GM19463 (cell line): Measurements from ENCODE around the gene STK24.

Experiments used
- ATAC-seq: cut with Tn5 transposase; IDR thresholded peaks from one replicate; pipeline ENCODE4 v1.9.1; 2021; ENCODE audit warnings: mild to moderate bottlenecking, moderate library complexity; ENCODE audit not compliant: unreplicated experiment

STK24 gene

DNA sequence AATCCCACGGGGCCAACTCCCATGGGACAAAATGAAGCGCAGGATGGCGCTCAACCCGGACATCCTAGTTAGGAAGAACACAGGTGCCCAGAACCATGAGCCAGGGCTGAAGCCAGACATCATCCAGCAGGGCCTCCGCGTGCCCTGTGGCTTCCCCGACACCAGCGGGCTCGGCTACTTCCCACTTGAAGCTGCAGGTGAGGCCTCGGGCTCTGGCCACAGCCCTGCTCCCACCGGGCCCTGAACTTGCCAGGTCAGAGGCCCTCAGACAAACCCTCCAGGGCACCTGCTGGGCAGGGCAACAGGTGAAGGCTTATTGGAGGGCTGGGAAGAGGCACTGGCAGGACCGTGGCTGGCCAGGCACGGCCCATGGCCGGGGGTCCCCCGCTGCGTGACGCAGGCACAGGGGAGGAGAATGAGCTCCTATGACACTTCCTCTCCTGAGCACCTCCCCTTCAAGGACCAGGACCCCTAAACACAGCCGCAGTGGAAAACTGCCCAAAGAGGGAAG is 117.7 kb downstream of the STK24 start:
- ATAC-seq: no peak

DNA sequence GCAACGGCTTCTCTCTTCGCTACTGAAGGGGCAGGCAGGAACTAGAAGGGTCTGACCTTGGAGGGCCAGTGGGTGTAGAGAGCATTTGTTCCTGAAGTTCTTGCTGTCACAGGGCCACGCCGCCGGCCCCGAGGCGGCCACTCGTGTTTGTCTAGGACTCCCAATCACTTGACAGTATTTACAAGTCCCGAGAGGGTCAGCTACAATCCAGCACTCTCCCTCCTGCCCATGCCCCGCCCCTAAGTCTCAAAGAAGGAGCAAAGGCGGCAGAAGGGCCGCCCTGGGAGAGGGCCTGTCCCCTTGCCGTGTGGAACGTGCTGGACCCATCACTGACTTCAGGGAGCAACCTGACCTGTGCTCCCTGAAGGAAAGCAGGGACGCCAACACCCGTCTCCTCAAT is 118.5 kb downstream of the STK24 start:
- ATAC-seq: no peak

DNA sequence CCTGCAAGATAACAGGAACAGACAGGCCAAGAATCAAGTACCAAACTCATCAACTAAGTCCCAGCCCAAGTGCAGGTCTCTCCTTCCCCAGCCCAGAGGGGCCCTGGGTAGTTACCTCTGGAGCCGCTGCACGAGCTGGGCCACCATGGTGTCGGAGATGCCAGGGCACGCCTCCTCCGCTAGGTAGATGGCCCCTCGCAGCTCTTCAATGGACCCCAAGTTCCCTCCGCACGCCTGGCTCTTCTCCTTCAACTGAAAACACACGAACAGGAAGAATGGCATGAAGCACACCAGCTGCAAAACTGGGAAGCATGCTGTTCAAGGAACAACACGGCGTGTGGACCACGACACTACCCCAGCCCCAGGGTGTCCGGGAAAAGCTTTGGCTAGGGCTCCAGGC is 119.9 kb downstream of the STK24 start:
- no peak for ATAC-seq

DNA sequence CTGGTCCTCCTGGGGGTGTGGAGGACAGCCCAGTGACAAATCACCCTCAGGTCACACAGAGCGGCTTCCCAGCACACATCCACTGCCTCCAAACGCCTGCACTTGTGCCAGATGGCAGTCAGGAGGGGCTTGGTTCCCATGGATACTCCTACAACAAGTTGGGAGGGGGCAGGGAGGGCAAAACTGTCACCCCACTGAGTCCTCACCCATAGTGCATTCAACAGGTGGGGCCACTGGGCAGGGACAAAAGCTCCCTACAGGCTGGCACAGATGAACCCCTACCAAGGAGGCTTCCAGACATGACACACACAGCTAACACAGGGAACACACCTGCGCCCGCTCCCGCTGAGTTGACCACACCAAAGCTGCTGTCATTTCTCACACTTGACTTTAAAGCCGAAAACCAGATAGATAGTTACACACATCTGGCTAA is 120.5 kb downstream of the STK24 start:
- ATAC-seq: no peak

DNA sequence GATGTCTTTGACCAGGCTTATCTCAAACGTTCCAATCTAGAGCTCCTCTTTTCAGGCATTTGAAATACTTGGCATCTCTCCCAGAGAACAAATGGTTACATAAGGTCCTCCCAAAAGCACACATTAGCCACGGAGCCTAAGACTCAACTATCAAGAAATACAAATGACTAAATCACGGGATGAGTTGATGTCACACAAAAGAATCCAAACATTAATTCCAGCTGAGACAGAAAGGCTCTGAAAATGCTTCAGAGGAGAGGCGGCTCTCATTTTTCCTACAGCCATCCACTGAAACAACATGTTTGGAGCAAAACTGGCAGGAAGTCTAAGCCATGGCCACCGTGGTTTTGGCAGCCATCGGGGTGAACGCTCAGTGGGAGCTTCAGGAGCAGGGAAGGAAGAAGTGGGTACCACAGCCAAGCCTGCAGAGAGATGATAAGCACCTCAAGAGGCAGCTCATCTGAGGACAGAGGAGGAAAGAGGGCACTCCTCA is 122.5 kb downstream of the STK24 start:
- no peak for ATAC-seq

DNA sequence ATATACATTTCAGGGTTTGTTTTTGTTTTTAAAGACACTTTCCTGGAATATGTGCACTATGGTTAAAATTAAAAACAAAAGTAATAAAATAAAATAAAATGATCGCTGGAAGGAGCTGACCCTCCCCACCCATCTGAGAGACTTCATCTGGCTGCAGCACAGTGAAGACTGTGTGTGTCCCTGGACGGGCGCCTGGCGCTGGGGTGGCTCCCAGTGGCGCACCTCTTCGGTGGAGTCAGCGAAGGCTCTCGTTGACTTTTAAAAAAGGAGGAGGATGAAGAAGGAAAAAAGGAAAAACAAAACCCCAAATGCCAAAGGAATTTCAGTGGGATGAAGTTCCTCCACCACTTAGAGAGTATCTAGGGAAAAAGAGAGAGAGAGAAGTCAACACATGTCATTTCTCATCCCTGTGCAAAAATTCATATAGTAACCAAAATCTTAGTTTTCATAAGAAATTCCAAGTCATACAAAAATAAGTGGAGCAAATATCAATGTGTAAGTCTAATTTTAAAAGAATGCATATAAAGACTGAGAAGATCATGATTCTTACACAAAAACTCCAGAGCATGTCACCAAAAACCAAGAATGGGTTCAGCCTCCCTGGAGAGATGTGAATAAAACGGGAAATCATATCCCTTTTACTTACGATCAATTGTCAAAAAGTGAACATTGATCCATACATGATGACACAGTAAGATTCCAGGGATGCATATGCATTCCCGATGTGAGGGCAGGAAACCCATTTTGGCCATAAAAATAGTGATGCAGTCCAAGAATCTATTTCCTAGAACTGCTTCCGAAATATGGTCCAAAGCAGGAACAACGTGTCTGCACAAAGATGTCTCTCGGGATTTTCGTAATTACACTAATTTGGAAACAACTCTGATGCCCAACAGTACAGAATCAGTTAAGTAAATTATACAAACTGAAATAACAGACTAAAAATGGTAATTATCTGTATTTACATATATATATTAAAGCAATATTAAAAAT is 123.8 kb downstream of the STK24 start:
- no peak for ATAC-seq

DNA sequence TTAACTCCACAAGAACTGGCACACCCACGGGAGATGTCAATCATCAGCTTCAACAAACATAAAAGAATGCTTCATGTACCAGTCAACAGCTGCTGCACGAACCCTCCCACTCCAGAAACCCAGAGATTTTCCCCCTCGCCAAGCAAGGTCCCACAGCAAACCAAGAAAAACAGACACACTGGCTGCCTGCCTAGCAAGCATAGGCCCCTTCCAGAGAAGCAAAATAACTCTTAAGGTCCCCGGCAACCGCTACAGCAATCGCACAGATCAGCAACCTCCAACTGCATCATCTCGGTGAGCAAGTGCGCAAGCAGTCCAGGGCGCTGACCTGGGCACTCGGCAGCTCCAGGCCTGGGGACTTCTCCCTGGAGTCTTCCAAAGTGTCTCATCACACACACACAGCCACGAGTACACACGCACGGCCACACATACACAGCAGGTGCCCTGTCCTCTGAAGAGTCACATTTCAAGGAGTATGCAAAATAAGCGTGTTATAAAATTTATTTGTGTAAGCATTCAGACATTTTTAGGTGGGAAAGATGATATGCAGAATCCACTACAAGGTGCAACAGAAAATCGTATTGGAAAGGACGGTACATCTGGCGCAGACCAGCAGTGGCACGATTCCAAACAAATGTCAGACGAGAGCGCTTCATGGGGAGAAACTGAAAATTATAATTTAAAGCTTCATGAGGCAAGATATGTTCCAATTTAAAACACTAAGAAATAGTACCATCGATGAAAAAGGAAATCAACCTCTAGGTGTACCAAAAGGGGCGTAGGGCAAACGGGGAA is 125.0 kb downstream of the STK24 start:
- ATAC-seq: no peak

DNA sequence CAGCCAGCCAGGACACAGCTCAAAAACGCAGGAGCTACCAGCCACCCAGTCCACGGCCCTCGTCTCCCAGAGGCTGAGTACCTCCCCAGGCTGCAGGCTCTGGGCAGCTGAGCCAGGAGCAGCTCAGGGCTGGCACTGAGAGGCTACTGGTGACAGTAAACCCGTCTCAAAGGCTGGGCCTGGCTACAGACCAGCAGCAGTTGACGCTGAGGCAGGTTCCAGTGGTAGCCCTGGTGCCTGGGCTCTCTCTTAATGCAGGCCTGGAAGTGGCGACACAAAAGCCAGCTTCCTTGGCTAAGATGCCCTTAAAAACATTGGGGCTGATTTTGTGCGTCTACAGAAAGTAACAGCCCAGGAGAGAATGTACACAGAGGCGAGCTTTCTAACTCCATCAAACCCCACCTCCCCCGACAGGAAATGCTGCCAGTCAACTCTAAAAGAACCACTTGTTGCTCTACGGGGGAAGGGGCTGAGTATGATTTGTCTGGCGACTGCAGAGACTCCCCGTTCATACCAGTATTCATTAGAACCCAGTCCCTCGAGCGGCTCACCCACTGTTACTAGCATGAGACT is 126.3 kb downstream of the STK24 start:
- ATAC-seq: no peak

DNA sequence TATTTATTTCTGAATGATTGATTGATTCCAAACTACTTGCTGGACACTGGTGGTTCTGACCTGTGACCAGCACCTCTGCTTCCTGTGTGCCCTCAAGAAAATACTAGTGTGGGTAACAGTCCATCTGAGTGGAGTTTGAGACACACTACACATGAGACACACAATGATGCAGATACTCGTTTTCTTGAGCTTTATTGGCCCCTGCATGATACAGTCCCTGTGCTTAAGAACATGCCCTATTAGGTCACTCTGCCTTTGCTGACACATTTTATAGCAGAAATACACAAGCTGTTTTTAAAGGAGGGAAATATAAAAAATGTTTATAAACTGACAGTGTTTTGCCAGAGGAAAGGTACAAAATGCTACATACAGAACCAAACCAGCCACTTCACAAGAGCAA is 126.9 kb downstream of the STK24 start:
- ATAC-seq: no peak

DNA sequence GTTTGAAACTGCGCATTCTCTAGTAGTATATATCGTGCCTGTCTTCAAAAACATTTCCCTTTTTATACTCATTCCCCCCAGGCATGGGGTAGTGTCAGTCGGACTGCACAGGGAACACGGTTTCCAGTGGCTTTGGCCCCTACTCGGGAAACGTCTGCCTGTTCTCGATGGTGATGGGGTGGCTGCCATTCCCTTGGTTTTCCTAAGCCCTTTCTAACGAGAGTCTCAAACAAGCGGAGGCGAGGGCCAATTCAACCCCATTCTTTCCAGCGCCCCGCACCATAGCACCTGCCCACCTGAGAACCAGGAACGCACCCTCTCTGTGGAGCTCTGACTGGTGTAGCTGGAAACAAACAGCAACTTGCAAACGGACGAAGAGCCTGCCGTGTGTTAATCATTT is 127.6 kb downstream of the STK24 start:
- no peak for ATAC-seq

DNA sequence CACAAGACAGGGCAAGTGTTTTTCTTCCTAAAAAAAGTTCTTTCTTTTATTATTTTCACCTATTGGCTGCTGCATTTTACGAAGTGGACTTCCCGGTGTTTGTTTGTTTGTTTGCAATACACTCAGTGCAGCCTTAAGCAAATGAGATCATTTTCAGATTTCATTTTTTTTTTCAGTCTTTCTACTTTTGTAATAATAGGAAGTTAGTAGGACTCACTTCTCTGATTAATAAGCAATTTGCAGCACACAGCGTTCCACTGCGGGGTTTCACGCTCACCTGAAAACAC is 128.3 kb downstream of the STK24 start:
- no peak for ATAC-seq

DNA sequence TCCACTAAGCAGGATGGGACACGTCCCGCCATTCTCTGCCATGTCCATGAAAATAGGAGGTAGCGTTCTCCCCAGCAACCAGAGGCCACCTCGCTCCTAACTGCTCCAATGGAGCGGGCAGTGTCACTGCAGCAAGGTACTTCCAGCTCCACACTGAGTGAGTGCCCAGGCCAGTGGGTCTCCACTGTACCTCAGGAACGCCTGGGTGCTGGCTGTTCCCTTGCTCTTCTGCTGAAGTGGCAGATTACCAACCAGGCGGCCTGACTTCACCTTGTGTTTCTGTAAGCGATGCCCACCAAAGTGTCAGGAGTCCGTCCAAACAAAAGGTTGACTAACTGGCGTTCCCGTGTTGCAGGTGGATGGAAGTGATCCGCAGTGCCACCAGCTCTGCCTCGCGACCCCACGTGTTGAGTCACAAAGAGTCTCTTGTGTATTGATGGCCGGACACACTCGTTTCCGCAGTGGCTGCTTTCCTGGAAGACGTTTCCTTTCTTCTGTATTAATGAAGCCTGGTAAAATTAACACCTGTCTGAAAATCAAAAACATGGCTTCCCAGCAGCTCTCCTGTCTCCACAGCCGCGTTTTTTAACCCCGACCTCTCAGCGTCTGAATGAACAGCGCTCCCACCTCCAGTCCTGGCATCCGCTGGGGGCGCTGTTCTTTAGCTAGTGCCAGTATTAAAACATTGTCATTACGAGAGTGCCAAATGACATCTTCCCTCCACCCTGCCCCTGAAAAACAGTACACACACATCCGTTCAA is 128.8 kb downstream of the STK24 start:
- no peak for ATAC-seq

DNA sequence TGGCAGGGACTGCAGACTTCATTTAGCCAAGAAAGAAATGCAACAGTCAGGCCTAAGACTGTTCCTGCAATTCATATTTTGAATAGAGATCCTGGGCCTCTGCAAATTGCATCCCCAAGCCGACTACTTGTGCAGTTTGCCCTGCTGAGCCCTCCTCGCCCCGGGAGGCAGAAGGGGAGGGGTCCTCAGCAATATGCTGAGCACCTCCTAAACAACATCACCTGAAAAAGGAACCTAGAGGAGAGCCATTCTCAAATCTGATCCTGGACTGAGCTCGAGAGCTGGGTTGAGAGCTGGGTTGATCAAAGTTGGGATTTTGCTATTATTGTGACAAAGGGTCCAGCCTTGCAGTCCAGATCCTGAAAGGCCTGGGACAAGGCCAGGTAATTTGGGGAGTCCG is 129.8 kb downstream of the STK24 start:
- ATAC-seq: no peak

DNA sequence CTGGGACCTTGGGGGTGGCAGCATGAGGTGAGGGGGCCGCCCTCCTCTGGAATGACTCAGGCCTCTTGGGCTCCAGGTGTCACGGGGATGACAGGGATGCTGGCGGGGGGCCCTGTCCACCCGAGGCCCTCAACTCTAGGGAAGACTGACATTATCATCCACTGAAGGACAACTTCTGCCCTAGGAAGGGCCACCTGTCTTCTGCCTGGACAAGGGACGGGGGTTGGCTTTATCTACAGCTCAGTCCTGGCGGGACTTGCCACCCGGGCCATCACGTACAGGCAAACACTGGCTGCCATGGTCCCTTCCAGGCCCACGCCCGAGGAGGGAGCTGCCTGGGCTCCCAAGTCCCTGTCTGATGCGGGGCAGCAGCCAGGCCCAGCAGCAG is 130.7 kb downstream of the STK24 start:
- ATAC-seq: no peak

DNA sequence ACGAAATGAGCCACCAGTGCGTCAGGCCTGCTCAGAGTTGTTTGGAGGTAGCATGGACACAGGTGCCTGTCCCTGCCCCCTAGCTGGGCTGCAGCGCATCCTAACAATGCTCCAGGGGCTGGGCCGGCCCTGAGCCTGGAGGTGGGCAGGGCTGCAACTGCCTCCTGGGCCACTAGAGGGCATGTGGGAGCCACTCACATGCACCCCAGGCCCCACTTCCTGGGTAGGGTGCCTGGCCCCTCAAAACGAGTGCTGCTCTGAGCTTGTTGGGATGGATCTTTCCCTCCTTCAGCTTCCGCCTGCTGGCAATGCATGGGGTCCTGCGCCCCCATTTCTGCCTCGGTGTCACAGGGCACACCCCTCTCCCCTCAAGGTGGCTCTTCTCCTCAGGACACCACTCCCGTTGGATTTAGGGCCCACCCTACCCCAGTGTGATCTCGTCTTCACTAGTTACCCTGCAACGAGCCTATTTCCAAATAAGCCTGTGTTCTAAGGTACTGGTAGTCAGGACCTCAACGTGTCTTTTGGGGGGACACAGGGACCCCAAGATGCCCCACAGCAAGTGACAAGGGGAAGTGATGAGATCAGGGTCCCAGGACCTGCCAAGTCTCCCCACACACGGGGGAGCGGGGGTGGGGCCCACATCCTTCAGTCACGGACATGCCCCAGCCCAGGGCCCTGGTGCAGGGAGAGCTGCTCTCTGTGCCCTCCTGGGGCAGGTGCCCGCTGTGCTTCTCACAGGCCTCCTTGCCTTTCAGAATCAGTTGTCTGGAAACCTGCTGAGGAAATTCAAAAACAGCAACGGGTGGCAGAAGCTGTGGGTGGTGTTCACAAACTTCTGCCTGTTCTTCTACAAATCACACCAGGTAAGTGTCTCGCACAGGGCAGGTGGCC is 131.3 kb downstream of the STK24 start:
- peak; percentile 95 for ATAC-seq

DNA sequence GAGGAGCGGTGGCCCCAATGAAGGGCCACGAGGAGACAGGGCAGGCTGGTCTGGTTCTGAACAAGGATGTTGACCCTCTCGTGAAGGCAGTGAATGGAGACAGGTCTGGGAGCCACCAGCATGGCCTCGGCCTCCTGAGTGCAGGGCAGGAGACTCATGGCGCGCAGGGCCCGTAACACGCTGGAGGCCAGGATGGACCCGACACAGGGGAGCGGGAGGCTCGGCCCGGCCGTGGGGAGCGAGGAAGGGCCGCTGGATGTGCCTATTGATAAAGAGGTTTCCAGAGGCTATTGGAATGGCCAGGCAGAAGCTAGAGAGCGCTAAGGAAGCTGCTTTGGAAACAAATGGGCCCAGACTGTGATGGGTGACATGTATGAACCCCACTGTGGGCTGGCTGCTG is 132.5 kb downstream of the STK24 start:
- ATAC-seq: no peak

DNA sequence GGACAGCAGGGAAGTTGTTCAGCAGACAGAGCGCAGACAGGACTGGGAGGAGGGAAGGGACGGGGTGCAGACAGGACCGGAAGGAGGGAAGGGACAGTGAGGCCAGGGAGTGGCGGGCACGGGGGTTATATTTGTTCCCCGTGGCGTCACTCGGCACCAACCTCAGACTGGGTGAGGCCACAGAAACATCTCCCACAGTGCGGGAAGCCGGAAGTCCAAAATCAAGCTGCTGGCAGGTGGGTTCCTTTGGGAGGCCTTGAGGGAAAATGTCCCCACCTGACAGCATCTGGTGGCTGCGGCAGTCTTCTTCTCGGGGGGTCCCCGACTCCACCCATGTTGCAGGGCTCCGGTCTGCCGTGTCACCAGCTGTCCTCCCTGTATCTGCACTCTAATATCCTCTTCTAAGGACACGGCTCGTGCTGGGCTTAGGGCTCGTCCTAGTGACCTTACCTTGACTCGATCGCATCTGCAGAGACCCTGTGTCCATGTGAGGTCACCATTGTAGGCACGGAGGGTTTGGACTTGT is 133.0 kb downstream of the STK24 start:
- no peak for ATAC-seq

DNA sequence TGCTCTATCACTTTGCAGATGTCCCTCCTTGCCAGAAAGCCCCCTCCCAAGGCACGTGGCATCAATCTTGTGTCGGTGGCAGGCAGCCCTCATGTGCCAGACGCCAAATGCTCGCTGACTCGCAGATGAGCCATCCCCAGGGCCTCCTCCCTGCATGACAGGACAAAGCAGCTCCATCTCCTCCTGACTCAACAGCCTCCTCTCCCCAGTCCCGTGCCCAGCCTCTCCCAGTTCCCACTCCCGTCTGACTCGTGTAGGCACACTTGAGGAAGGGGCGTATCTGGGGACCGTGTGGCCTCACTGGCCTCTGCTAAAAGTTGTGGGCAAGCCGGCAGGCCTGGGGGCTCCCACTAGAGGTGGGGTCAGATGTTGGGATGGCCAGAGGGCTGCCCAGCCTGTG is 133.6 kb downstream of the STK24 start:
- no peak for ATAC-seq

DNA sequence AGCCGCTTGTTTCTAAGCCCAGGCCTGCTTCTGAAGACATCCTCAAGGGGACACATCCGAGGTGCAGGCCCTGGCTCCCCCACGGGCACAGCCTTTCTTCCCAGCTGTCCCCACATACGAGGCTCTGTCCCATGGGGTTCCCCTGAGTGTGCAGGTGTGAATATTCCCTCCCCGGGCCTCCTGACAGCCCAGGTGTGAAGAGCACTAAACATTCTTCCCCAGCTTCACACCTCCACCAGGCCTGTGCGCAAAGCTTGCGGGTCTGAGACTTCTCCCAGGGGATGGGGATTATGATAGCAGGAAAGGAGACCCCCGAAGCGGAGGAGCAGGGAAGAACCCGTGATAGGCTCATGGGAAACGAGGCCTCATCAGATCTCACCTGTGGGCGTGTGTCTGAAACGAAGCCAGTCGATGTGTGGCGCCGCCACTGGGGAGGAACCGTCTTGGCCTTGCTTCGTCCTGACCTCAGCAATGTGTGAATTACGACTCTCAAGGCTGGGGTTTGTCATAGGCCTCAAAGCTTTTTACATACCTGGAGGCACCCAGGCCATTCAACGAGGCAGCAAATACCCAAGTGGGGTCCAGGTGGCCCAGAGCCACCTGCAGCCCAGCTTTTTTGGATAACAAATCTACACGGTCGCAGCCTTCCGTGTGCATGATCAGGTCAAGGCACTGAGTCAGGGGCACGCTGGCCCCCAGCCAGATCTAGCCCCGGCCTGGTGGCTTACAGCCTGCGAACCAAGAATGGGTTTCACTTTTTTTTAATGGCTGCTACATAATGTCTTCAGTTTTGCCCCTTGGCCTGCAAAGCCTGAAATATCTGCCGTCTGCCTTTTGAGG is 134.3 kb downstream of the STK24 start:
- no peak for ATAC-seq
